GM23338 (cell line): ENCODE data around the gene GRK4. TPM values are rescaled to one million over a fixed set of nuclear protein-coding genes. Genes with fewer than 3 reads are reported as not detected.

Source experiments
- ATAC-seq: fragments of 200-7000 bp; cut with Tn5 transposase; 3 replicates; pipeline ENCODE4 v1.9.1; 2020
- DNase-seq: peaks from one replicate; pipeline ENCODE4 v3.0.0-alpha.2; 2015; ENCODE audit warnings: low spot score
- H2AFZ ChIP-seq: fragments of 200-600 bp; sonication (generic); 2 replicates; pipeline ENCODE4 v1.8.0; 2016; ENCODE audit warnings: antibody characterized with exemption, mild to moderate bottlenecking, moderate library complexity
- H3F3A ChIP-seq: fragments of 200-600 bp; sonication (generic); replicated peaks from 2 replicates; pipeline ENCODE4 v1.8.0; 2017; ENCODE audit warnings: antibody characterized with exemption, mixed run types, low read depth
- H3K27ac ChIP-seq: fragments of 200-600 bp; sonication (generic); 2 replicates; pipeline ENCODE4 v1.6.1; 2016; ENCODE audit warnings: low read depth
- H3K27me3 ChIP-seq: fragments of 200-600 bp; sonication (generic); 2 replicates; pipeline ENCODE4 v1.8.0; 2016; ENCODE audit warnings: mild to moderate bottlenecking, mixed run types, moderate library complexity; ENCODE audit not compliant: insufficient read depth
- H3K36me3 ChIP-seq: fragments of 200-600 bp; sonication (generic); 2 replicates; pipeline ENCODE4 v1.8.0; 2016; ENCODE audit warnings: mild to moderate bottlenecking; ENCODE audit not compliant: insufficient read depth
- H3K4me1 ChIP-seq: fragments of 200-600 bp; sonication (generic); 2 replicates; pipeline ENCODE4 v1.8.0; 2016; ENCODE audit warnings: mild to moderate bottlenecking, moderate library complexity; ENCODE audit not compliant: insufficient read depth
- H3K4me2 ChIP-seq: fragments of 200-600 bp; sonication (generic); 2 replicates; pipeline ENCODE4 v1.7.1; 2017; ENCODE audit warnings: mixed run types
- H3K4me3 ChIP-seq: fragments of 200-600 bp; sonication (generic); 2 replicates; pipeline ENCODE4 v1.6.1; 2016; ENCODE audit warnings: mixed run types
- H3K79me2 ChIP-seq: fragments of 200-600 bp; sonication (generic); replicated peaks from 2 replicates; pipeline ENCODE4 v1.8.0; 2017; ENCODE audit warnings: mild to moderate bottlenecking; ENCODE audit not compliant: insufficient read depth
- H3K9me2 ChIP-seq: fragments of 200-600 bp; sonication (generic); 2 replicates; pipeline ENCODE4 v1.8.0; 2017; ENCODE audit not compliant: insufficient read depth
- H4K20me1 ChIP-seq: fragments of 200-600 bp; sonication (generic); replicated peaks from 2 replicates; pipeline ENCODE4 v1.8.0; 2017; ENCODE audit warnings: mild to moderate bottlenecking; ENCODE audit not compliant: insufficient read depth
- H3K27ac Mint-ChIP-seq: 2 replicates; pipeline ENCODE4 v1.8.0; 2020; ENCODE audit warnings: inconsistent platforms, mild to moderate bottlenecking, moderate library complexity, mixed read lengths
- H3K27me3 Mint-ChIP-seq: 3 replicates; pipeline ENCODE4 v1.8.0; 2022; ENCODE audit warnings: low read depth, mild to moderate bottlenecking, moderate library complexity, mixed read lengths, inconsistent platforms; ENCODE audit not compliant: insufficient read depth, poor library complexity
- H3K36me3 Mint-ChIP-seq: 3 replicates; pipeline ENCODE4 v1.8.0; 2021; ENCODE audit warnings: low read depth, mild to moderate bottlenecking, inconsistent platforms, moderate library complexity, mixed read lengths
- H3K4me1 Mint-ChIP-seq: 3 replicates; pipeline ENCODE4 v1.8.0; 2020; ENCODE audit warnings: mild to moderate bottlenecking, inconsistent platforms, mixed read lengths
- H3K4me3 Mint-ChIP-seq: 3 replicates; pipeline ENCODE4 v1.8.0; 2021; ENCODE audit warnings: moderate library complexity, mild to moderate bottlenecking, inconsistent platforms, mixed read lengths
- H3K9me3 Mint-ChIP-seq: 3 replicates; pipeline ENCODE4 v1.8.0; 2020; ENCODE audit warnings: moderate library complexity, mild to moderate bottlenecking, inconsistent platforms, mixed read lengths
- CREB1 ChIP-seq: fragments of 250-450 bp; sonication (Bioruptor Pico); IDR thresholded peaks from 2 replicates; pipeline ENCODE4 v1.5.0; 2020; ENCODE audit warnings: low read depth, mild to moderate bottlenecking, moderate library complexity
- CTCF ChIP-seq, 2 experiments: fragments of 200-600 bp in 1 of 2; sonication (generic) in 1 of 2; conservative IDR thresholded peaks; 2 replicates each; pipeline versions ENCODE4 v1.5.1 to v1.6.1; 2016 to 2017; ENCODE audit warnings: antibody characterized with exemption in 2 of 2, low read depth in 2 of 2, mild to moderate bottlenecking in 2 of 2, moderate library complexity in 1 of 2
- ETS1 ChIP-seq: IDR thresholded peaks from 2 replicates; pipeline ENCODE4 v1.6.1; 2016; ENCODE audit warnings: antibody characterized with exemption
- EZH2 ChIP-seq: fragments of 200-600 bp; sonication (generic); IDR thresholded peaks from one replicate; pipeline ENCODE4 v1.8.0; 2017; ENCODE audit warnings: antibody characterized with exemption, mild to moderate bottlenecking, low read depth; ENCODE audit not compliant: unreplicated experiment
- EZH2phosphoT487 ChIP-seq: fragments of 200-600 bp; sonication (generic); IDR thresholded peaks from one replicate; pipeline ENCODE4 v1.8.1; 2018; ENCODE audit warnings: antibody characterized with exemption; ENCODE audit not compliant: unreplicated experiment
- JUNB ChIP-seq: IDR thresholded peaks from one replicate; pipeline ENCODE4 v1.6.1; 2016; ENCODE audit warnings: antibody characterized with exemption; ENCODE audit not compliant: unreplicated experiment
- NANOG ChIP-seq: IDR thresholded peaks from 2 replicates; pipeline ENCODE4 v1.6.1; 2016; ENCODE audit warnings: antibody characterized with exemption, borderline replicate concordance
- POLR2AphosphoS5 ChIP-seq: IDR thresholded peaks from 2 replicates; pipeline ENCODE4 v1.6.1; 2016; ENCODE audit warnings: antibody characterized with exemption, low read depth
- STAT1 ChIP-seq: IDR thresholded peaks from one replicate; pipeline ENCODE4 v1.6.1; 2016; ENCODE audit warnings: antibody characterized with exemption; ENCODE audit not compliant: unreplicated experiment
- ZNF114 ChIP-seq: fragments of 250-450 bp; sonication (Bioruptor Pico); IDR thresholded peaks from 2 replicates; pipeline ENCODE4 v1.5.0; 2020; ENCODE audit warnings: mild to moderate bottlenecking, moderate library complexity
- ZNF331 ChIP-seq: fragments of 250-450 bp; sonication (Bioruptor Pico); IDR thresholded peaks from 2 replicates; pipeline ENCODE4 v1.5.0; 2020; ENCODE audit warnings: low read depth, mild to moderate bottlenecking, moderate library complexity
- ZNF462 ChIP-seq: fragments of 250-450 bp; sonication (Bioruptor Pico); IDR thresholded peaks from 2 replicates; pipeline ENCODE4 v1.5.0; 2020; ENCODE audit warnings: mild to moderate bottlenecking, moderate library complexity
- polyA plus RNA-seq: library from polyadenylated mRNA; unstranded; fragments of >200 nt; fragmentation: Nextera tagmentation; extraction: Ambion mirVana; gene quantifications from 2 replicates; pipeline ENCODE4 v1.2.1, GENCODE V29; 2016
- total RNA-seq: library from RNA; depleted of rRNA; stranded (reverse); fragments of >200 nt; shearing (Covaris generic); gene quantifications from 2 replicates; pipeline ENCODE4 v1.2.3, GENCODE V29; 2014
- TF ChIP-seq, protein P1 (sequence below): IDR thresholded peaks from one replicate; pipeline ENCODE4 v1.6.1; 2018; ENCODE audit warnings: antibody characterized with exemption; ENCODE audit not compliant: unreplicated experiment

GRK4 gene
- total and polyA plus RNA-seq, 2 experiments from 2014 or later: 1.3 to 1.4 TPM

GRCh38 chr4:3087115-3087797, 123.9 kb downstream of the GRK4 start:
- Histone ChIP-seq H3K27ac (no peak overlapping the region), H3F3A (no peaks in the 10 kb centered on the region), H2AFZ (no peak overlapping the region), H3K9me2 (no peaks in the 10 kb centered on the region), H3K27me3 (no peaks in the 10 kb centered on the region), H3K79me2 (peaks cover 73% of the 10 kb centered on the region), H3K36me3 (peaks cover 6% of the 10 kb centered on the region; the same call in 1 of the 2 replicates), H4K20me1 (peaks cover 40% of the 10 kb centered on the region), H3K4me2 (no peak overlapping the region), H3K4me3 (no peak overlapping the region), H3K4me1 (no peaks in the 10 kb centered on the region)
- TF ChIP-seq ZNF114 (CRISPR knock-in tag): no peak
- no peak for TF ChIP-seq CREB1 (CRISPR knock-in tag)
- no peak for TF ChIP-seq POLR2AphosphoS5
- no peak for TF ChIP-seq STAT1
- no peak for TF ChIP-seq CTCF (conservative IDR thresholded peaks at IDR 0.05; ENCODE audit: low read depth in 2 of 2)
- TF ChIP-seq JUNB: no peak
- TF ChIP-seq NANOG: no peak
- no peak for TF ChIP-seq ETS1
- TF ChIP-seq, protein P1, sequence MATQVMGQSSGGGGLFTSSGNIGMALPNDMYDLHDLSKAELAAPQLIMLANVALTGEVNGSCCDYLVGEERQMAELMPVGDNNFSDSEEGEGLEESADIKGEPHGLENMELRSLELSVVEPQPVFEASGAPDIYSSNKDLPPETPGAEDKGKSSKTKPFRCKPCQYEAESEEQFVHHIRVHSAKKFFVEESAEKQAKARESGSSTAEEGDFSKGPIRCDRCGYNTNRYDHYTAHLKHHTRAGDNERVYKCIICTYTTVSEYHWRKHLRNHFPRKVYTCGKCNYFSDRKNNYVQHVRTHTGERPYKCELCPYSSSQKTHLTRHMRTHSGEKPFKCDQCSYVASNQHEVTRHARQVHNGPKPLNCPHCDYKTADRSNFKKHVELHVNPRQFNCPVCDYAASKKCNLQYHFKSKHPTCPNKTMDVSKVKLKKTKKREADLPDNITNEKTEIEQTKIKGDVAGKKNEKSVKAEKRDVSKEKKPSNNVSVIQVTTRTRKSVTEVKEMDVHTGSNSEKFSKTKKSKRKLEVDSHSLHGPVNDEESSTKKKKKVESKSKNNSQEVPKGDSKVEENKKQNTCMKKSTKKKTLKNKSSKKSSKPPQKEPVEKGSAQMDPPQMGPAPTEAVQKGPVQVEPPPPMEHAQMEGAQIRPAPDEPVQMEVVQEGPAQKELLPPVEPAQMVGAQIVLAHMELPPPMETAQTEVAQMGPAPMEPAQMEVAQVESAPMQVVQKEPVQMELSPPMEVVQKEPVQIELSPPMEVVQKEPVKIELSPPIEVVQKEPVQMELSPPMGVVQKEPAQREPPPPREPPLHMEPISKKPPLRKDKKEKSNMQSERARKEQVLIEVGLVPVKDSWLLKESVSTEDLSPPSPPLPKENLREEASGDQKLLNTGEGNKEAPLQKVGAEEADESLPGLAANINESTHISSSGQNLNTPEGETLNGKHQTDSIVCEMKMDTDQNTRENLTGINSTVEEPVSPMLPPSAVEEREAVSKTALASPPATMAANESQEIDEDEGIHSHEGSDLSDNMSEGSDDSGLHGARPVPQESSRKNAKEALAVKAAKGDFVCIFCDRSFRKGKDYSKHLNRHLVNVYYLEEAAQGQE: no peak
- no peak for TF ChIP-seq ZNF462 (CRISPR knock-in tag)
- TF ChIP-seq ZNF331: no peak
- no peak for TF ChIP-seq EZH2phosphoT487
- TF ChIP-seq EZH2: no peak
- Mint-ChIP-seq H3K9me3 (no peaks in the 10 kb centered on the region), H3K4me3 (no peak overlapping the region), H3K36me3 (peaks cover 38% of the 10 kb centered on the region), H3K4me1 (no peaks in the 10 kb centered on the region), H3K27ac (no peak overlapping the region), H3K27me3 (no peaks in the 10 kb centered on the region)
- DNase-seq (no peak), ATAC-seq (no peak)
